K562 (cell line): ENCODE measurements around the gene SH2D4B.

Experiments used
- BCL6 ChIP-seq: fragments of 250-450 bp; sonication (Bioruptor Pico); IDR thresholded peaks from 2 replicates; pipeline ENCODE4 v1.4.0; 2020
- BRCA1 ChIP-seq, 2 experiments: fragments of 450-650 bp in 1 of 2; sonication (generic) in 1 of 2; formaldehyde crosslinking in 1 of 2; IDR thresholded peaks; 2 replicates each; pipeline versions ENCODE4 v1.5.0 to v1.6.1; 2017 to 2020; ENCODE audit warnings: mild to moderate bottlenecking in 1 of 2, missing genetic modification reagents in 1 of 2
- NR2C2 ChIP-seq, 2 experiments: fragments of 200-800 bp in 1 of 2; sonication (Bioruptor generic) in 1 of 2; sonication (generic) in 1 of 2; formaldehyde crosslinking in 1 of 2; IDR thresholded peaks; 2 replicates each; pipeline versions ENCODE4 v1.6.1 to v1.8.0; 2016 to 2022; ENCODE audit warnings: mild to moderate bottlenecking in 1 of 2, missing compliant biosample characterization in 1 of 2, missing genetic modification characterization in 1 of 2, missing genetic modification reagents in 1 of 2
- ZNF639 ChIP-seq, 2 experiments: fragments of 200-800 bp in 1 of 2; sonication (Bioruptor generic) in 1 of 2; sonication (generic) in 1 of 2; formaldehyde crosslinking in 1 of 2; IDR thresholded peaks in 1 of 2; conservative IDR thresholded peaks in 1 of 2; 2 replicates each; pipeline versions ENCODE4 v1.5.0 to v1.6.1; 2016 to 2020; ENCODE audit warnings: missing compliant biosample characterization in 1 of 2, missing genetic modification characterization in 1 of 2, missing genetic modification reagents in 1 of 2

GRCh38 chr10:80516506-80517075, 21.1 kb upstream of the SH2D4B start:
- TF ChIP-seq BCL6, result no peak
- TF ChIP-seq NR2C2 (CRISPR knock-in tag; IDR thresholded peaks at IDR 0.05), result no peak
- TF ChIP-seq NR2C2 (tag; IDR thresholded peaks at IDR 0.05), result no peak
- TF ChIP-seq ZNF639 (CRISPR knock-in tag; conservative IDR thresholded peaks at IDR 0.05 in 1 of 2, IDR thresholded peaks at IDR 0.05 in 1 of 2), result no peak
- no peak for TF ChIP-seq BRCA1 (IDR thresholded peaks at IDR 0.05)
- TF ChIP-seq BRCA1 (CRISPR knock-in tag; IDR thresholded peaks at IDR 0.05), result no peak
